CD4-positive, CD25-positive, alpha-beta regulatory T cell (primary cell): ENCODE measurements around the gene TMEM62. TPM values are rescaled to one million over a fixed set of nuclear protein-coding genes. Genes with fewer than 3 reads are reported as not detected.
A peak's percentile ranks its signal among the peaks of the same experiment; 100 is the strongest.

Source experiments
- ATAC-seq, 2 donors: fragments of 150-1000 bp; cut with Tn5 transposase; one replicate each; pipeline ENCODE4 v1.10.0; 2021; ENCODE audit warnings: low read depth in 2 of 2, moderate number of reproducible peaks in 2 of 2, moderate library complexity in 1 of 2
- DNase-seq, 3 donors: peaks; one replicate each; pipeline versions ENCODE4 v3.0.0 to v3.0.0-alpha.2; 2012 to 2022; ENCODE audit warnings: mixed read lengths in 1 of 3
- H3K27ac ChIP-seq: one replicate; pipeline ENCODE4 v1.7.0; 2013; ENCODE audit warnings: mild to moderate bottlenecking, low read length; ENCODE audit not compliant: insufficient read depth, poor library complexity, severe bottlenecking
- H3K27me3 ChIP-seq: one replicate; pipeline ENCODE4 v1.7.0; 2013; ENCODE audit warnings: low read length; ENCODE audit not compliant: control insufficient read depth, insufficient read depth
- H3K36me3 ChIP-seq: one replicate; pipeline ENCODE4 v1.7.0; 2013; ENCODE audit warnings: mild to moderate bottlenecking, low read length, moderate library complexity; ENCODE audit not compliant: control insufficient read depth, insufficient read depth
- H3K4me1 ChIP-seq: 2 replicates; pipeline ENCODE4 v1.7.0; 2013; ENCODE audit warnings: mild to moderate bottlenecking, low read length; ENCODE audit not compliant: insufficient read depth, control insufficient read depth, poor library complexity, severe bottlenecking
- H3K4me3 ChIP-seq: one replicate; pipeline ENCODE4 v1.7.0; 2013; ENCODE audit warnings: low read depth, mild to moderate bottlenecking, low read length, moderate library complexity
- H3K9me3 ChIP-seq, 2 experiments: 1 replicate in 1 of 2; 2 replicates in 1 of 2; pipeline ENCODE4 v1.7.0; 2013; ENCODE audit warnings: low read length in 2 of 2, mild to moderate bottlenecking in 1 of 2, moderate library complexity in 1 of 2; ENCODE audit not compliant: control insufficient read depth in 2 of 2
- H3K27ac Mint-ChIP-seq, 3 donors: one replicate each; pipeline ENCODE4 v1.8.0; 2020 to 2022; ENCODE audit warnings: mild to moderate bottlenecking in 3 of 3, mixed read lengths in 3 of 3, moderate library complexity in 2 of 3
- H3K27me3 Mint-ChIP-seq: one replicate; pipeline ENCODE4 v1.8.0; 2022; ENCODE audit warnings: mild to moderate bottlenecking, mixed read lengths
- H3K36me3 Mint-ChIP-seq: one replicate; pipeline ENCODE4 v1.8.0; 2020; ENCODE audit warnings: mixed read lengths
- H3K4me1 Mint-ChIP-seq, 4 donors: one replicate each; pipeline ENCODE4 v1.8.0; 2020 to 2022; ENCODE audit warnings: mixed read lengths in 4 of 4, mild to moderate bottlenecking in 1 of 4
- H3K4me3 Mint-ChIP-seq, 4 donors: one replicate each; pipeline ENCODE4 v1.8.0; 2020 to 2022; ENCODE audit warnings: mild to moderate bottlenecking in 4 of 4, mixed read lengths in 4 of 4, moderate library complexity in 3 of 4
- H3K9me3 Mint-ChIP-seq, 7 donors: one replicate each; pipeline ENCODE4 v1.8.0; 2020 to 2022; ENCODE audit warnings: mixed read lengths in 7 of 7, mild to moderate bottlenecking in 3 of 7, moderate library complexity in 2 of 7
- polyA plus RNA-seq, 4 donors: library from polyadenylated mRNA; unstranded; fragments of 300-500 nt; fragmentation: Illumina TruSeq; gene quantifications; one replicate each; pipeline ENCODE4 v1.2.3, GENCODE V29; 2021
- total RNA-seq: library from RNA; stranded (reverse); gene quantifications from one replicate; pipeline ENCODE4 v1.2.3, GENCODE V29; 2022

Gene TMEM62
- total and polyA plus RNA-seq, 5 donors from 2014 or later = 11.4 to 30.0 (median 15.6) TPM

- Histone ChIP-seq H3K27ac (peak overlapping the region; percentile 97), H3K9me3 (no peaks in the 10 kb centered on the region), H3K4me1 (peaks cover 31% of the 10 kb centered on the region), H3K4me3 (peak overlapping the region; percentile 98), H3K36me3 (peaks cover 10% of the 10 kb centered on the region), H3K27me3 (no peaks in the 10 kb centered on the region)
- Mint-ChIP-seq H3K36me3 (peaks cover 21% of the 10 kb centered on the region), H3K27ac (peak overlapping the region; percentile 98 to 99 (median 98)), H3K4me3 (peak overlapping the region; percentile 94 to 99 (median 98)), H3K27me3 (peaks cover 4% of the 10 kb centered on the region), H3K4me1 (peaks cover 31 to 60% (median 50%) of the 10 kb centered on the region in 4 donors), H3K9me3 (peaks cover 0 to 1% (median 0%) of the 10 kb centered on the region in 7 donors)
- ATAC-seq = peak; percentile 25 to 29
- peak in 1 of 3 donors; percentile 59 for DNase-seq
Observed at GRCh38 chr15:43105077-43105736, 28.2 kb upstream of the TMEM62 start.

- Histone ChIP-seq H3K4me1 (peaks cover 30% of the 10 kb centered on the region), H3K36me3 (peaks cover 6% of the 10 kb centered on the region), H3K9me3 (no peaks in the 10 kb centered on the region), H3K27me3 (no peaks in the 10 kb centered on the region), H3K27ac (peak within 1 kb of the TSS; percentile 97), H3K4me3 (peak within 1 kb of the TSS; percentile 98)
- peaks cover 15% of the 10 kb centered on the region for H3K36me3 Mint-ChIP-seq
- H3K9me3 Mint-ChIP-seq = peaks cover 0 to 1% (median 0%) of the 10 kb centered on the region in 7 donors
- peak within 1 kb of the TSS; percentile 94 to 99 (median 98) for H3K4me3 Mint-ChIP-seq
- DNase-seq (peak; percentile 85 to 97 (median 90)), ATAC-seq (peak; percentile 89 to 90)
- peaks cover 4% of the 10 kb centered on the region for H3K27me3 Mint-ChIP-seq
- H3K27ac Mint-ChIP-seq = peak within 1 kb of the TSS; percentile 98 to 99 (median 98)
- H3K4me1 Mint-ChIP-seq = peaks cover 24 to 53% (median 44%) of the 10 kb centered on the region in 4 donors
Observed at GRCh38 chr15:43105778-43106485, 27.5 kb upstream of the TMEM62 start, which contains the start of gene UBR1. Gene UBR1 (minus strand): TSS chr15:43106038. CDS start chr15:43106022, 16 bp downstream.

- DNase-seq = peak in 1 of 3 donors; percentile 1
- peaks cover 22 to 47% (median 39%) of the 10 kb centered on the region in 4 donors for H3K4me1 Mint-ChIP-seq
Observed at GRCh38 chr15:43106486-43106829, 26.9 kb upstream of the TMEM62 start.

GRCh38 chr15:43107751-43108150, 25.6 kb upstream of the TMEM62 start:
- Histone ChIP-seq H3K9me3 (no peaks in the 10 kb centered on the region), H3K27me3 (no peaks in the 10 kb centered on the region), H3K4me1 (peaks cover 23% of the 10 kb centered on the region), H3K4me3 (no peak overlapping the region), H3K27ac (no peak overlapping the region), H3K36me3 (peaks cover 2% of the 10 kb centered on the region)
- ATAC-seq = no peak
- Mint-ChIP-seq H3K4me3 (peak overlapping the region in 1 of 4 donors; percentile 21), H3K9me3 (no peaks in the 10 kb centered on the region), H3K36me3 (peaks cover under 1% of the 10 kb centered on the region), H3K4me1 (peaks cover 15 to 37% (median 30%) of the 10 kb centered on the region in 4 donors), H3K27me3 (peaks cover 4% of the 10 kb centered on the region), H3K27ac (no peak overlapping the region)
- no peak for DNase-seq

More at GRCh38 chr15:43106486-43106829, 26.9 kb upstream of the TMEM62 start:
- H3K27me3 Mint-ChIP-seq = peaks cover 4% of the 10 kb centered on the region
- Histone ChIP-seq H3K36me3 (peaks cover 2% of the 10 kb centered on the region), H3K9me3 (no peaks in the 10 kb centered on the region), H3K4me3 (peak overlapping the region; percentile 98), H3K27me3 (no peaks in the 10 kb centered on the region), H3K27ac (peak overlapping the region; percentile 97), H3K4me1 (peaks cover 24% of the 10 kb centered on the region)
- H3K9me3 Mint-ChIP-seq = no peaks in the 10 kb centered on the region
- ATAC-seq = no peak
- peak overlapping the region; percentile 94 to 99 (median 98) for H3K4me3 Mint-ChIP-seq
- H3K27ac Mint-ChIP-seq = peak overlapping the region; percentile 98 to 99 (median 98)
- H3K36me3 Mint-ChIP-seq = peaks cover 10% of the 10 kb centered on the region

GRCh38 chr15:43111354-43111753, 22.0 kb upstream of the TMEM62 start:
- no peak for ATAC-seq
- H3K9me3 ChIP-seq = no peaks in the 10 kb centered on the region
- no peaks in the 10 kb centered on the region for H3K36me3 Mint-ChIP-seq
- H3K4me3 ChIP-seq = no peak overlapping the region
- H3K27me3 ChIP-seq = peaks cover 2% of the 10 kb centered on the region
- no peaks in the 10 kb centered on the region for H3K36me3 ChIP-seq
- peaks cover 0 to 4% (median 3%) of the 10 kb centered on the region in 4 donors for H3K4me1 Mint-ChIP-seq
- H3K27ac ChIP-seq = no peak overlapping the region
- no peak for DNase-seq
- H3K4me1 ChIP-seq = peaks cover 3% of the 10 kb centered on the region
- no peaks in the 10 kb centered on the region for H3K9me3 Mint-ChIP-seq
- peaks cover 11% of the 10 kb centered on the region for H3K27me3 Mint-ChIP-seq
- H3K27ac Mint-ChIP-seq = no peak overlapping the region
- no peak overlapping the region for H3K4me3 Mint-ChIP-seq

- Histone ChIP-seq H3K4me3 (no peak overlapping the region), H3K36me3 (no peaks in the 10 kb centered on the region), H3K27me3 (peaks cover 2% of the 10 kb centered on the region), H3K9me3 (no peaks in the 10 kb centered on the region), H3K27ac (no peak overlapping the region), H3K4me1 (peaks cover 11% of the 10 kb centered on the region)
- DNase-seq (no peak), ATAC-seq (no peak)
- Mint-ChIP-seq H3K4me3 (no peak overlapping the region), H3K36me3 (no peaks in the 10 kb centered on the region), H3K27ac (no peak overlapping the region), H3K27me3 (peaks cover 33% of the 10 kb centered on the region), H3K4me1 (peaks cover 3 to 18% (median 10%) of the 10 kb centered on the region in 4 donors), H3K9me3 (no peaks in the 10 kb centered on the region)
Observed at GRCh38 chr15:43118286-43118685, 15.1 kb upstream of the TMEM62 start.

- no peak overlapping the region for H3K4me3 ChIP-seq
- H3K9me3 Mint-ChIP-seq = no peaks in the 10 kb centered on the region
- DNase-seq = no peak
- no peaks in the 10 kb centered on the region for H3K9me3 ChIP-seq
- H3K4me3 Mint-ChIP-seq = peak overlapping the region in 1 of 4 donors; percentile 0
- H3K4me1 ChIP-seq = peaks cover 13% of the 10 kb centered on the region
- peaks cover 4 to 20% (median 13%) of the 10 kb centered on the region in 4 donors for H3K4me1 Mint-ChIP-seq
- H3K27me3 Mint-ChIP-seq = peaks cover 33% of the 10 kb centered on the region
- H3K36me3 ChIP-seq = no peaks in the 10 kb centered on the region
- H3K36me3 Mint-ChIP-seq = no peaks in the 10 kb centered on the region
- no peak overlapping the region for H3K27ac Mint-ChIP-seq
- peaks cover 2% of the 10 kb centered on the region for H3K27me3 ChIP-seq
- no peak overlapping the region for H3K27ac ChIP-seq
- ATAC-seq = no peak
Observed at GRCh38 chr15:43118829-43119228, 14.6 kb upstream of the TMEM62 start.
